Fibroblast of the aortic adventitia (primary cell): ENCODE results near the gene VTA1. TPM values are rescaled to one million over a fixed set of nuclear protein-coding genes. Genes with fewer than 3 reads are reported as not detected.
A peak's percentile ranks its signal among the peaks of the same experiment; 100 is the strongest.

Experiments
- DNase-seq: peaks from one replicate; pipeline ENCODE4 v3.0.0-alpha.2; 2010; ENCODE audit warnings: low read depth
- H3K4me3 ChIP-seq: 2 replicates; pipeline ENCODE4 v1.5.1; 2011; ENCODE audit warnings: low read depth, mild to moderate bottlenecking, control low read depth, low read length, moderate library complexity
- CTCF ChIP-seq: IDR thresholded peaks from 2 replicates; pipeline ENCODE4 v1.5.1; 2011; ENCODE audit warnings: mild to moderate bottlenecking, low read length, control low read depth, inconsistent platforms; ENCODE audit not compliant: insufficient read depth
- total RNA-seq: library from RNA; depleted of rRNA; stranded (reverse); fragments of >200 nt; gene quantifications from 2 replicates; pipeline ENCODE4 v1.2.3, GENCODE V29; 2012; ENCODE audit warnings: low replicate concordance

Gene VTA1
- total RNA-seq, 1 donor: 95.2 TPM

- H3K4me3 ChIP-seq: no peak overlapping the region
- TF ChIP-seq CTCF: no peak
- DNase-seq: peak; percentile 72
Observed at GRCh38 chr6:142242269-142242668, 95.2 kb downstream of the VTA1 start.

GRCh38 chr6:142246960-142247359 is 99.9 kb downstream of the VTA1 start:
- TF ChIP-seq CTCF: no peak
- no peak overlapping the region for H3K4me3 ChIP-seq
- DNase-seq: no peak

GRCh38 chr6:142249266-142249665 is 102.2 kb downstream of the VTA1 start:
- no peak for DNase-seq
- TF ChIP-seq CTCF: no peak
- H3K4me3 ChIP-seq: no peak overlapping the region

- H3K4me3 ChIP-seq: no peak overlapping the region
- TF ChIP-seq CTCF: no peak
- DNase-seq: no peak
Observed at GRCh38 chr6:142251930-142252445, 104.9 kb downstream of the VTA1 start.

GRCh38 chr6:142254513-142254912 is 107.5 kb downstream of the VTA1 start:
- H3K4me3 ChIP-seq: no peak overlapping the region
- no peak for TF ChIP-seq CTCF
- DNase-seq: no peak

GRCh38 chr6:142255785-142256184 is 108.7 kb downstream of the VTA1 start:
- no peak overlapping the region for H3K4me3 ChIP-seq
- no peak for TF ChIP-seq CTCF
- DNase-seq: no peak

GRCh38 chr6:142258305-142258704 is 111.2 kb downstream of the VTA1 start:
- no peak for DNase-seq
- no peak for TF ChIP-seq CTCF
- no peak overlapping the region for H3K4me3 ChIP-seq
